ENCODE measurements around the gene LANCL2. TPM values are rescaled to one million over a fixed set of nuclear protein-coding genes. Genes with fewer than 3 reads are reported as not detected.

The LANCL2 gene
- total and polyA plus RNA-seq, 2 of the 4 experiments (the other 2 are of a cell fraction) = 11.7 to 17.9 TPM

DNA sequence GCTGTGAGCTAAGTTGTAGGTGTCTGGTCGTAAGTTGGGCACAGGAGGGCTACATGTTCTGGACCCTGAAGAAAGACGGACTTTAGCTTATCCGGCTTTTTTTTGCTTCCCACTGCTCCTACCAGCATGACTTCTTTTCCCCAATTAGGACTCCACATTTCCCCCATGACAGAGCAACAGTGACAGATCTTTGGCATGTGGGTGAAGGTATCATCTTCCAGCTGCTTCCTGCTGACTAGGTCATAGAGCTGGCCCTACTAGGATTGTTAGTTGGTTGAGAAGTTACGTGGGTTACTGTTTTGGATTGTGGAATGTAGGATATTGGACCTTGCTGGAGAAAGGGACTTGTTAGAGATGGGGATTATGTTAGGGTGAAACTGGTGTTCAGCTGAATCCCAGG is 21.4 kb downstream of the LANCL2 start:
- no peaks in the 10 kb centered on the region for H3K36me3 ChIP-seq (ENCODE audit: control insufficient read depth, insufficient read depth, low read length)
- no peaks in the 10 kb centered on the region for H3K4me1 ChIP-seq (ENCODE audit: control insufficient read depth, insufficient read depth, low read length)
- no peak overlapping the region for H2AK5ac ChIP-seq (ENCODE audit: low read depth, low read length)
- peaks cover 35% of the 10 kb centered on the region for H3K9me3 ChIP-seq (ENCODE audit: control insufficient read depth, insufficient read depth, low read length)
- ChIA-PET CTCF (no interaction called here), POLR2A (ENCODE audit: unreplicated experiment) (no interaction called here)
- H3K79me1 ChIP-seq (ENCODE audit: low read depth in 1 of 2, low read length in 2 of 2) = peaks cover 5 to 6% of the 10 kb centered on the region in 2 experiments; a peak in 1 of 4 replicates
- no peaks in the 10 kb centered on the region for H3K9me1 ChIP-seq (ENCODE audit: insufficient read depth, low read length)
- in situ Hi-C loops (cut with MboI; ENCODE audit: low sequenced_read_pairs) (no loop called here), intact Hi-C loops (cut with micrococcal nuclease) (no loop called here), dilution Hi-C loops (cut with HindIII; ENCODE audit: low sequenced_read_pairs, unreplicated experiment) (no loop called here)
- H4K8ac ChIP-seq (ENCODE audit: low read depth in 2 of 2, low read length in 2 of 2) = no peak overlapping the region
- 78% methylated on average over 1 of the region's 4 CpGs; no CpG with 5 or more reads in 1 of the 2 experiments for WGBS, 2 experiments (ENCODE audit: extremely low coverage in 2 of 2, insufficient read length in 1 of 2)
- no peak overlapping the region for H3K27ac ChIP-seq (ENCODE audit: insufficient read depth, low read length)
- H4K20me1 ChIP-seq (ENCODE audit: insufficient read depth, low read length) = no peaks in the 10 kb centered on the region
- no peak overlapping the region for H3K4me3 ChIP-seq (ENCODE audit: insufficient read depth, low read depth, low read length)
- no peak overlapping the region for H2BK15ac ChIP-seq (ENCODE audit: low read depth, low read length)
- no peak for ATAC-seq (ENCODE audit: low read depth)
- no peak overlapping the region for H3K18ac ChIP-seq (ENCODE audit: low read depth, low read length)
- H2AFZ ChIP-seq (replicated peaks; ENCODE audit: low read length, poor library complexity) = no peak overlapping the region
- no peak overlapping the region for H3K4me2 ChIP-seq (ENCODE audit: low read depth, low read length)
- no peak overlapping the region for H3K9ac ChIP-seq (ENCODE audit: low read depth, low read length)
- no peak overlapping the region for H2BK120ac ChIP-seq (ENCODE audit: low read depth, low read length)
- H3K56ac ChIP-seq (ENCODE audit: extremely low read depth, insufficient read depth, low read length) = no peak overlapping the region
- no peak for DNase-seq
- no peak overlapping the region for H3K14ac ChIP-seq (replicated peaks; ENCODE audit: low read depth, low read length)
- H2BK20ac ChIP-seq (ENCODE audit: low read depth, low read length) = no peak overlapping the region
- no peak overlapping the region for H3K23ac ChIP-seq (ENCODE audit: low read depth, low read length)
- no peaks in the 10 kb centered on the region for H3K27me3 ChIP-seq (ENCODE audit: control insufficient read depth, insufficient read depth, low read length)
- no peak overlapping the region for H2BK5ac ChIP-seq (ENCODE audit: low read depth, low read length, poor library complexity, severe bottlenecking)
- no peak for TF ChIP-seq MXI1 (IDR thresholded peaks at IDR 0.05; ENCODE audit: borderline replicate concordance, low read depth, low read length)
- no peak for TF ChIP-seq RAD21 (IDR thresholded peaks at IDR 0.05; ENCODE audit: low read length)
- no peak for TF ChIP-seq SMC3 (IDR thresholded peaks at IDR 0.05; ENCODE audit: low read depth, low read length)
- H3K4ac ChIP-seq (ENCODE audit: low read depth, low read length) = no peak overlapping the region
- H4K5ac ChIP-seq (ENCODE audit: low read depth, low read length) = no peak overlapping the region
- no peak overlapping the region for H2AK9ac ChIP-seq (replicated peaks; ENCODE audit: low read depth, low read length, poor library complexity)
- H4K91ac ChIP-seq (ENCODE audit: insufficient read depth, low read depth, low read length) = no peak overlapping the region
- BruUV-seq (replicated peaks) = no TSS peak

All from IMR-90 (cell line).